ENCODE data around the gene SMAD2.
A peak's percentile ranks its signal among the peaks of the same experiment; 100 is the strongest.

The SMAD2 gene

DNA sequence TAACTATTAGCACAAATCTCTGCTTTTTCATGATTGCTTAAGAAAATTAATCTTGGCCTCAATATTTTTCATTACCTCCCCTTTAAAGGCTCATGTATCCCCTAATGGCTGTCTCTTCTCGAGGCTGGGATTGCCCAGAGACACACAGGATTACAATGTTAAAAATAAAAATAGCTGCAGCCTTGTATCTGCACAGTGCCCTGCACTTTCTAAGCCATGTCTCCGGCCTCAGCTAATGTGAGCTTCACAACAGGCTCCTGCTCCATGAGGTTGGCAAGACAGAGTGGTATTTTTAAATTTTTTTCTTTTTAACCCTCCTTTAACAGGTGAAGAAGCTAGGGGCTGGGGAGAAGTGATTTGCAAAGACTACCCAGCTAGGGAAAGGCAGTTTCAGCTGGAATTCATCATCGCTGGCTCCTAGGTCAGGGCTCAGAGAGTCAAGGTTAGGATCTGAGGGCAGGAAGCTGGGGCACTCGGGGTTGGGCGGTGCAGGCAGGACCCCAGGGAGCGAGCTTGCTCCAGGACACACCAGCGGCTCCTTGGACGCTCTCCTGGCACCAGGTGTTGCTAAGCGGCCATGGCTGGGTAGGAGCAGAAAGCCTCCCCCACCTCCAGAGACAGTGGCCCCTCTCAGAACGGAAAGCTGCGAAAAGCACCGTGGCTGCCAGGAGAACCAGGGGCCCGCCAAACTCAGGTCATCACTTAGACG lies 135.6 kb downstream of the SMAD2 start:
- H3K36me3 Mint-ChIP-seq (ENCODE audit: low read depth): no peaks in the 10 kb centered on the region
- H3K4me3 Mint-ChIP-seq: no peak overlapping the region
- no peaks in the 10 kb centered on the region for H3K9me3 Mint-ChIP-seq
- H3K27ac Mint-ChIP-seq: no peak overlapping the region
- peaks cover 24% of the 10 kb centered on the region for H3K27me3 Mint-ChIP-seq
- no peaks in the 10 kb centered on the region for H3K4me1 Mint-ChIP-seq (ENCODE audit: low read depth)
- DNase-seq: no peak

DNA sequence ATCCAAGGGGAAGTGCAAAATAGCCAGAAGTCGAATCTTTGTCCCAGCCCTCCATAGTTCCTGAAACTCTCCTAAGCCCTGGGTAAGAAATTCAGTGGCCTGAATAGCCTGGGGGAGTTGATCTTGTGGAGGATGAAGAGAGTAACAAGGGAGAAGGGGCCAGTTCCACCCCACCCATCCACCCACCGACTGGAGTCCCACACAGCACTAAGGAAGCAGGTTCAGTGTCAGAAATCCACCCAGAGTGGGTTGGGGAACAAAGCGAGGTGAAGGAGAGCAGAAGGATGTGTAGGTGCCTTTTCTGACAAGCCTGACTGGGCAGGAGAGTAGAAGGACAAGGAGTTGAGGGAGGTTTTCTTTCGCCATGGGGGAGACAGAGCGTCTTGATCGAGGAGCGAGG lies 136.8 kb downstream of the SMAD2 start:
- Mint-ChIP-seq H3K4me1 (ENCODE audit: low read depth) (no peaks in the 10 kb centered on the region), H3K36me3 (ENCODE audit: low read depth) (no peaks in the 10 kb centered on the region), H3K27me3 (peaks cover 23% of the 10 kb centered on the region), H3K9me3 (no peaks in the 10 kb centered on the region), H3K4me3 (no peak overlapping the region), H3K27ac (no peak overlapping the region)
- no peak for DNase-seq

DNA sequence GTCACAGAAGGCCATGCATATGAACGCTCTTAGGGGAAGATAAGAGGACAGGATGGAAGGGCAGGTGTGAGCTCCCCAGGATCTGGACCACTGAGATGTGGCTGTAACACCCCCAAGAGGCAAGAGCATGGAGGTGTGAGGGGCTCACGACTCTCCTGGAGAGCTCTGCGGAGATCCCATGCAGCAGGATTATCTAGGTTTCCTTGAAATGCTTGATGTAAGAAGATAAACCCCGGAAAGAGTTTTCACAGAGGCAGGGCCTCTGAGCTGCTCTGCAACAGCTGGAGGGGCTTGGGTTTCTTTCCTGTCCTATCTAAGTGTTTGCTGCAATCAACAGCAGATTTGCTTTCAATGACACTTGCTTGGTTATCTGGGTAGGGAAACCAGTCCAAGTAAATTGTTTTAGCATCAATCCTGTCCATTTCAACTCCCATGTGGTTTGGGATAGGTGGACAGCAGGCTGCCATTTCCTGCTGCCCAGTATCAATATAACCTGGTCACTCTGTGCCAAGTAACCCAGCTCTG lies 138.9 kb downstream of the SMAD2 start:
- H3K4me3 Mint-ChIP-seq: no peak overlapping the region

DNA sequence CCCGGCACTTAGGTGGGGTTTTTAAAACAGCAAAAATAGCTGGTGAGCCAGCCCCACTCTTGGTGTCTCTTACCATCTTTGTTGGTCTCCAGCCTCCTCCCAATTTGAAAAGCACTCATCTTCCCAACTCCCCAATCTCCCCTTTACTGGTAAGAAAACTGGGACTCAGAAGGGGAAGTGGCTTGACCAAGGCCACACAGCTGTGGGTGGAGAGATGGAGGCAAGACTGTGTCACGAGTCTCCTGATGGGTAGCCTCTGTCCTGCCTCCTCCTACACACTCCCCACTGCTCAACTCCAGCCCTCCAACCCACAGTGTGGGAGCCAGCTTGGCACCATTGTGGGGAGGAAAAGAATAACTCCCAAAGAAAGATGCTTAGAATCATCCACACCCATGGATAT lies 140.4 kb downstream of the SMAD2 start:
- no peaks in the 10 kb centered on the region for H3K36me3 Mint-ChIP-seq (ENCODE audit: low read depth)
- H3K27ac Mint-ChIP-seq: no peak overlapping the region
- no peak overlapping the region for H3K4me3 Mint-ChIP-seq
- DNase-seq: no peak
- H3K9me3 Mint-ChIP-seq: peaks cover 7% of the 10 kb centered on the region
- no peaks in the 10 kb centered on the region for H3K4me1 Mint-ChIP-seq (ENCODE audit: low read depth)
- H3K27me3 Mint-ChIP-seq: peaks cover 15% of the 10 kb centered on the region

More for the DNA sequence above, 138.9 kb downstream of the SMAD2 start:
- Mint-ChIP-seq H3K9me3 (peaks cover under 1% of the 10 kb centered on the region), H3K27me3 (peaks cover 19% of the 10 kb centered on the region), H3K36me3 (ENCODE audit: low read depth) (no peaks in the 10 kb centered on the region), H3K4me1 (ENCODE audit: low read depth) (no peaks in the 10 kb centered on the region), H3K27ac (no peak overlapping the region)
- DNase-seq: no peak

DNA sequence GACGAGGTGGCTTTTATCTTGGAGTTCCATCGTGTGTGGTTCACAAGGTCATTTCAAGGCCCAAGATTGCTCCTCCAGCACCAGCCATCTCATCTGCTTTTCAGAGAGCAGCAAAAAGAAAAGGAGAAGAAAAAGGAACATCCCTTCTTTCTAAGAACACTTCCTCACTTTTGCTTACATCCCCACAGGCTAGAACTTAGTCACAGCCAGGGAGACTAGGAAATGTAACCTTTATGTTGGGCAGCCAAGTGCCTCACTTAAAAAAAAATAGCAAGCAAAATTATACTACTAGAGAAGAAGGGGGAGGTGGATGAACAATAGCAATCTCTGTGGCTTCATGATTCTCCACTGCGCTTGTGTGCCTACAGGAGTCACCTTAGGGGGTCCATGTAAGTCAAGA lies 141.8 kb downstream of the SMAD2 start:
- no peak for DNase-seq
- H3K27me3 Mint-ChIP-seq: peaks cover 8% of the 10 kb centered on the region
- no peaks in the 10 kb centered on the region for H3K4me1 Mint-ChIP-seq (ENCODE audit: low read depth)
- H3K36me3 Mint-ChIP-seq (ENCODE audit: low read depth): peaks cover 3% of the 10 kb centered on the region
- H3K27ac Mint-ChIP-seq: no peak overlapping the region
- peaks cover 15% of the 10 kb centered on the region for H3K9me3 Mint-ChIP-seq
- H3K4me3 Mint-ChIP-seq: no peak overlapping the region

DNA sequence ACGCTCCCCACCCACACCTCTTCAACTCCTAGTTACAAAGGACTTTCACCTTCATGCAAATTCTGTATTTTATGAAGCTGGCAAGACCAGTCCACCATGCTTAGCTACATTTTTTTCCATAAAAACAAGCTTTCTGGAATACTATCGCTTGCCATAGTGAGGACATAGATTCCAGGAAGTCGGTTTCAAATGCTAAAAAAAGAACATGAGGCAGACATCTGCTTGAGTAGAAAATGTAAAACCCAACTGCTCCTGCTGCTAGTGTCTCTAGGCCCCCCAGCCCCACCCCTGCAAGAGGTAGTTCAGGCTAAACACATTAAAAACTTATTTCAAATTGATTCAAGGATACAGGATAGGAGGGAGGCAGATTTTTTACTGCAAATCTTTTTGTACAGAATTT lies 148.9 kb downstream of the SMAD2 start:
- H3K9me3 Mint-ChIP-seq: peaks cover 20% of the 10 kb centered on the region
- H3K36me3 Mint-ChIP-seq (ENCODE audit: low read depth): peaks cover 3% of the 10 kb centered on the region
- no peak overlapping the region for H3K4me3 Mint-ChIP-seq
- peaks cover 3% of the 10 kb centered on the region for H3K4me1 Mint-ChIP-seq (ENCODE audit: low read depth)
- H3K27me3 Mint-ChIP-seq: peaks cover 14% of the 10 kb centered on the region
- no peak for DNase-seq
- H3K27ac Mint-ChIP-seq: no peak overlapping the region

DNA sequence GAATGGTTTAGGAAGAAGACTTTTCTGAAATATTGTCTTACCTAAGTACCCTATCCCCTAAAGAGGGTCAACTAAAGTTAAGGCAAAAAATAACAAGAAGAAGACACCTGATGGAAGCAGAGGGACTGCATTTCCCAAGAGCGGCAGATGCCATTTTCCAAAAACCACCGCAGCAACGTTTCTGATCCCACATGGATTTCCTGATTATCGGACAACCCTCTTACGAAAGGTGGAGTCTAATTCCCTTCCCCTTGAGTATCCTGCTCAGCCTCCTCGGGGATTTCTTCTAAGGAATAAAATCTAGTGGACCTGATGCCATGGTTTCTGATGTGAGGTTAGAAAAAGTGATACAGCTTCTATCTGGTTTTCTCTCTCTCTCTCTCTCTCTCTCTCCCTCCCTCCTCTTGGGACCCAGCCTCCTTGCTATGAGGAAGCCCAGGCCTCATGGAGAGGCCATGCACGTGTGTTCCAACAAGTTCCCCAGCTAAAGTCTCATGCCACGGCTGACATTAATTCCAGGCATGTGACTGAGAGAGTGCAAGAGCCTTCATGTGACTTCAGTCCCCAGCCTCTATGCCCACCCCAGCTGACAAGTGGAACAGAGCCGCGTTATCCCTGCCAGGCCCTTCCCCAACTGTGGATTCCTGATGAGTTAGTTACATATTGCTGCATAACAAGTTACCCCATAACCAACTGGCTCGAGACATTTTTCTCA lies 150.3 kb downstream of the SMAD2 start:
- Mint-ChIP-seq H3K27ac (no peak overlapping the region), H3K4me3 (no peak overlapping the region), H3K27me3 (peaks cover 9% of the 10 kb centered on the region), H3K9me3 (peaks cover 13% of the 10 kb centered on the region), H3K4me1 (ENCODE audit: low read depth) (peaks cover 3% of the 10 kb centered on the region), H3K36me3 (ENCODE audit: low read depth) (peaks cover 3% of the 10 kb centered on the region)
- no peak for DNase-seq

DNA sequence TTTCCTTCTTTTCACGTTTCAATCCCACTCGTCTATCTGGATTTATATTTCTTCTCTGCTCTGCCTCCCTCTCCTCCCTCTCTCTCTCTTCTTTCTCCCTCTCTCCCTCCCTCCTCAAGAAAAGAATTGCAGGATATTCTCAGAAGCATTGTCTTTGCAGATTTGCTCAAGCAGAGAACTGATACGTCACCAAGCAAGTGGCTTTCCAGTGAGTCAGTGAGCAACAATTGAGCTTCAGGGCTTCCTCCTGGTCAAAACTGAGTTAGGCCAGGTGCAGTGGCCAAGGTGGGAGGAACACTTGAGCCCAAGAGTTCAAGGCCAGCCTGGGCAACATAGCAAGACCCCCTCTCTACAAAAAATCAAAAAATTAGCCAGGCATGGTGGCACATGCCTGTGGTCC lies 151.1 kb downstream of the SMAD2 start:
- Mint-ChIP-seq H3K4me1 (ENCODE audit: low read depth) (peaks cover 3% of the 10 kb centered on the region), H3K27me3 (peaks cover 9% of the 10 kb centered on the region)
- DNase-seq: no peak

DNA sequence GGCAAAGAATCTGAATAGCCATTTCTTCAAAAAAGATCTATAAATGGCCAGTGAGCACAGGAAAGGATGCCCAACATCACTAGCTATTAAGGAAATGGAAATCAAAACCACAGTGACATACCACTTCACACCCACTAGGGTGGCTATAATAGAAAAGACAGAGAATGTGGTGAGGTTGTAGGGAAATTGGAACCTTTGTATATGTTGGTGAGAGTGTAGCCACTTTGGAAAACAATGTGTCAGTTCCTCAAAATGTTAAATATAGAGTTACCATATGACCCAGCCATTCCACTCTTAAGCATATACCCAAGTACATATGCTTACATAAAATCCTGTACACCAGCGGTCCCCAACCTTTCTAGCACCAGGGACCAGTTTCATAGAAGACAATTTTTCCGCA lies 152.8 kb downstream of the SMAD2 start:
- Mint-ChIP-seq H3K36me3 (ENCODE audit: low read depth) (no peaks in the 10 kb centered on the region), H3K4me1 (ENCODE audit: low read depth) (peaks cover 6% of the 10 kb centered on the region), H3K27ac (no peak overlapping the region), H3K9me3 (peaks cover 2% of the 10 kb centered on the region), H3K27me3 (peaks cover 12% of the 10 kb centered on the region), H3K4me3 (no peak overlapping the region)
- DNase-seq: no peak

More for the DNA sequence above, 151.1 kb downstream of the SMAD2 start:
- peaks cover 10% of the 10 kb centered on the region for H3K9me3 Mint-ChIP-seq
- H3K27ac Mint-ChIP-seq: no peak overlapping the region
- H3K4me3 Mint-ChIP-seq: no peak overlapping the region
- peaks cover 1% of the 10 kb centered on the region for H3K36me3 Mint-ChIP-seq (ENCODE audit: low read depth)

DNA sequence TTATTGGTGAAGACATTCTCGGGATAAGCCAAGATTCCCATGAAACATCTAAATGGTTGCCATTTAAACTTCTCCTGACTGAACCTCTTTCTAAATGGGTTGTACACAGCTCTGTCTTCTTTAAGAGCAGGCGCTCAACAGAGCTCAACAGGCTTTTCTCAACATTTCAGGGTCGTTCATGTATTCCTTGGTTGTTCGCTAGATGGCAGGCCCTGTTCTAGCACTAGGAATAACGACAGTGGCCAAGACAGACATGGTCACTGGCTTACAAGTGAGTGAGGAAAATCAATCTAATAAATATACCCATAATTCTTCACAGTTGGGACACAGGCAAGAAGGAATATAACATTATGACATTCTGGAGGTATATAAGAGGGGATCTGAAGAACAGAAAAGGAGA lies 154.5 kb downstream of the SMAD2 start:
- DNase-seq: no peak

DNA sequence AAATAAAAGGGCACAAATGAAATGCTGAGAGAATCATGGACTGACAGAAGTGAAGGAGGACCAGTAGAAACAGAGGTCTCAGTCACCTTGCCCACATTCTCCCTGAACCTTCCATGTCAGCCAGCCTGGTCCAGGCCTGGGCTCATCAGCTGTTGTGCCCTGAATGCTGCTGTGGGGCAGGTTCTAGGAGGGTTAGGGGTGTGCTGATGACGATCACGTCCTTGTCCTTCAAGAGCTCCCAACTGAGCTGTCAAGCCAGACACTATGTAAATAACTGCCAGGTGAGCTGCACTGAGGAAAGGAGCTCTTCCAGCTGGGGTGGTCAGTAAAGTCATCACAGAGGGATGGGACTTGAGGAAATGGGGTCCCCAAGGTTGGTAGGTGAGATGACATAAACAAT lies 156.5 kb downstream of the SMAD2 start:
- Mint-ChIP-seq H3K27ac (no peak overlapping the region), H3K4me3 (no peak overlapping the region)

More for the DNA sequence above, 154.5 kb downstream of the SMAD2 start:
- Mint-ChIP-seq H3K27me3 (peaks cover 6% of the 10 kb centered on the region), H3K36me3 (ENCODE audit: low read depth) (no peaks in the 10 kb centered on the region), H3K4me3 (no peak overlapping the region), H3K27ac (no peak overlapping the region), H3K9me3 (no peaks in the 10 kb centered on the region), H3K4me1 (ENCODE audit: low read depth) (peaks cover 6% of the 10 kb centered on the region)

DNA sequence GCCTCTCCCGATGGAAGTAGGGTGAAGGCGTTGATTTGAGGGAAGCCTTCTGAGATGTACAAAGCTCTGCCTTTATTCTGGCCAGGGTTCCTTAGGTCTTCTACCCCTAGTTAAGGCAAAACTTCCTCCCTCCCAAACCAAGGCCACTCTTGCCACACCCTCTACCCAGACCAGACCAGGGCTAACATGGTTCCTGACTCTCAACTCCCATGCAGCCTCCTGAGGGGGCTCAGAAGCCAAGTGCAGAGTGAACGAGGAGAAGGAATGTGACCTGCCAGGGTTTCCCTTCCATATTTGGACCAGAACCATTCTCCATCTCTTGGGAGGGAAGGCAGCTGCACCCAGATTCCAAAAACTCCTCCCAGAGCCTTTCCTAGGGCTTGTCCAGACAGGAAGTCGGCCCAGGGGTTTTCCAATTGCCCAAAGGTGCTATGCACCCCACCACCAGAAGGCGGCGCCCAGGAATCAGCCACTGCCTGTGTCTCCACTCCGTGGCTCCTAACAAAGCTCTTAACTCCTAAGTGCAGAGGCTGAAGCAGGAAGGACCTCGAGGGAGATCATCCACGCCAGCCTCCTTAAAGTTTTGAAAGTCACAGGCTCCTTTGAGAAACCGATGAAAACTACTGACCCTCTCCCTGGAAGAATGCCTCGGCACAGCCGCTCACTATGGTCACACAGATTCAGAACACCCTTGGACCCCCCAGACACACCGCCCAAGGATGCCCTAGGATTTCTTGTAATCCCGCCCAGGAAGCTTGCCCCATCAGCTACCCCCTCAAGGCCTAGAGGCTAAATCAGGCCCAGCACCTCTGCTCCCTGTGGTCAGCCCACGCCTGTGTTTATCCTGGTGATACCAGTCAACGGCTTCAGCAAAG lies 157.8 kb downstream of the SMAD2 start:
- H3K4me3 Mint-ChIP-seq: no peak overlapping the region
- H3K27me3 Mint-ChIP-seq: peaks cover 3% of the 10 kb centered on the region
- H3K36me3 Mint-ChIP-seq (ENCODE audit: low read depth): no peaks in the 10 kb centered on the region
- H3K9me3 Mint-ChIP-seq: no peaks in the 10 kb centered on the region
- peaks cover 6% of the 10 kb centered on the region for H3K4me1 Mint-ChIP-seq (ENCODE audit: low read depth)
- no peak overlapping the region for H3K27ac Mint-ChIP-seq
- peak; percentile 79 for DNase-seq

More for the DNA sequence above, 156.5 kb downstream of the SMAD2 start:
- no peaks in the 10 kb centered on the region for H3K9me3 Mint-ChIP-seq
- no peak for DNase-seq
- no peaks in the 10 kb centered on the region for H3K36me3 Mint-ChIP-seq (ENCODE audit: low read depth)
- peaks cover 6% of the 10 kb centered on the region for H3K4me1 Mint-ChIP-seq (ENCODE audit: low read depth)
- peaks cover 3% of the 10 kb centered on the region for H3K27me3 Mint-ChIP-seq

DNA sequence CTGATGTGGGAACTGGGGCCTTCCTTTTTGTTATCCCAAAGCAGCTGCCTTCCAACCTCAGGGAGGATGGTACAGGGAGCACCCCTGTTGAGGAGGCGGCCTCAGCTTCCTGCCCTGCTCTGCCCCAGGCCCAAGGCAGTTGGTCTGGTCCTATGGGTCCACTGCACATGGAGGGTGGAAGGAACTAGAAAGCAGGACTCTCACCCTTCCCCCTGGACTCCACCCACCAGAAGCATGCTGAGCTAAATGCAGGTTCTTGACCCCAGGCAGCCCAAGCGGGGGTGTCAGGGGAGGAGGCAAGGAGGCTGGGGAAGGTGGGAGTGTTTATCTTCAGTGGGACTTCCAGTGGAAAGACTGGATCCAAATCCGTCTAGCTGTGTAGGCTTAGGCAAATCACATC lies 158.5 kb downstream of the SMAD2 start:
- no peak for DNase-seq
- no peak overlapping the region for H3K4me3 Mint-ChIP-seq
- H3K27me3 Mint-ChIP-seq: peaks cover 3% of the 10 kb centered on the region
- H3K4me1 Mint-ChIP-seq (ENCODE audit: low read depth): peaks cover 3% of the 10 kb centered on the region
- no peaks in the 10 kb centered on the region for H3K36me3 Mint-ChIP-seq (ENCODE audit: low read depth)
- no peaks in the 10 kb centered on the region for H3K9me3 Mint-ChIP-seq
- H3K27ac Mint-ChIP-seq: no peak overlapping the region

DNA sequence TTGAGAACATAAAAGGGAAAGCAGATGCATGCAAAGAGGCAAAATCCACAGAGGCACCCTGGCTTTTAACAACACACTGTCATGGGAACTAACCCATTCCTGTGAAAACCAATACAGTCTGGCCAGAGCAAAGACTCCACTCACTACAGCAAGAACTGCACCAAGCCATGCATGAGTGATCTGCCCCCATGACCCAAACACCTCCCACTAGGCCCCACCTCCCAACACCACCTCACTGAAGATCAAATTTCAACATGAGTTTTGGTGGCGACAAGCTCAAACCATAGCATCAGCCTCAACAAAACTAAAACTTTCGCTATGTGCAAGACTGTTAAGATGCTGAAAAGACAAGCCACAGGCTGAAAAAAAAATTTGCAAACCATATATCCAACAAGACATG lies 162.8 kb downstream of the SMAD2 start:
- Mint-ChIP-seq H3K9me3 (no peaks in the 10 kb centered on the region), H3K4me3 (no peak overlapping the region), H3K27me3 (peaks cover 12% of the 10 kb centered on the region), H3K27ac (no peak overlapping the region), H3K36me3 (ENCODE audit: low read depth) (no peaks in the 10 kb centered on the region), H3K4me1 (ENCODE audit: low read depth) (peaks cover under 1% of the 10 kb centered on the region)
- no peak for DNase-seq

Measured in activated T-cell treated with anti-CD3 and anti-CD28 coated beads, Interleukin-2, amount 50 U/mL, for 24 hours (primary cell).